ENCODE measurements around the gene UBXN4.

DNA sequence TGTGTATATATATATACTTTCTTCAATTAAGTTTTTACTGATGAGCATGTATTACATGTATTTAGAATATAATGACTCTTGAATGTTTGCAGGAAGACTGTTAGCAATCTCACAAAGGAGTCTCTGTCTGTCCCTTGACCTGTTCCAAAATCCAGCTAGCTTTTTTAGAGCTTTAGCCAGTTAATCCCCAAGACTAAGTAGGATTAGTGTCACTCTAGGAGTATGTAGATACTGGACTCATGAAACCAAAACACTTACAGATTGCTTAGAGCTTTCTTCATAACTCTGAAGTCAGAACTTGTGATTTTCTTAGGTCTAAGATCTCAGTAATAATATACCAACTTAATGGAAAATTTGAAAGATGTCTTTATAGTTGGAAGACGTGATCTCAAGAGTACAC lies 2.2 kb downstream of the UBXN4 start:
- TF ChIP-seq EP300 (IDR thresholded peaks at IDR 0.05) (no peak), POLR2A (IDR thresholded peaks at IDR 0.05; ENCODE audit: low read depth) (no peak)
- TF ChIP-seq, protein P1, sequence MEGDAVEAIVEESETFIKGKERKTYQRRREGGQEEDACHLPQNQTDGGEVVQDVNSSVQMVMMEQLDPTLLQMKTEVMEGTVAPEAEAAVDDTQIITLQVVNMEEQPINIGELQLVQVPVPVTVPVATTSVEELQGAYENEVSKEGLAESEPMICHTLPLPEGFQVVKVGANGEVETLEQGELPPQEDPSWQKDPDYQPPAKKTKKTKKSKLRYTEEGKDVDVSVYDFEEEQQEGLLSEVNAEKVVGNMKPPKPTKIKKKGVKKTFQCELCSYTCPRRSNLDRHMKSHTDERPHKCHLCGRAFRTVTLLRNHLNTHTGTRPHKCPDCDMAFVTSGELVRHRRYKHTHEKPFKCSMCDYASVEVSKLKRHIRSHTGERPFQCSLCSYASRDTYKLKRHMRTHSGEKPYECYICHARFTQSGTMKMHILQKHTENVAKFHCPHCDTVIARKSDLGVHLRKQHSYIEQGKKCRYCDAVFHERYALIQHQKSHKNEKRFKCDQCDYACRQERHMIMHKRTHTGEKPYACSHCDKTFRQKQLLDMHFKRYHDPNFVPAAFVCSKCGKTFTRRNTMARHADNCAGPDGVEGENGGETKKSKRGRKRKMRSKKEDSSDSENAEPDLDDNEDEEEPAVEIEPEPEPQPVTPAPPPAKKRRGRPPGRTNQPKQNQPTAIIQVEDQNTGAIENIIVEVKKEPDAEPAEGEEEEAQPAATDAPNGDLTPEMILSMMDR (IDR thresholded peaks at IDR 0.05) = no peak
